ENCODE results near the gene TOR4A.

- no peak for TF ChIP-seq CTCF (IDR thresholded peaks at IDR 0.05)
- no peak for TF ChIP-seq EP300 (IDR thresholded peaks at IDR 0.05)
- TF ChIP-seq POLR2A (IDR thresholded peaks at IDR 0.05) = peak; percentile 13
Observed at GRCh38 chr9:137240318-137240840, 37.1 kb upstream of the TOR4A start.

Measured in ovary (tissue), 3 donors.